ENCODE results near the gene CLEC17A.

DNA sequence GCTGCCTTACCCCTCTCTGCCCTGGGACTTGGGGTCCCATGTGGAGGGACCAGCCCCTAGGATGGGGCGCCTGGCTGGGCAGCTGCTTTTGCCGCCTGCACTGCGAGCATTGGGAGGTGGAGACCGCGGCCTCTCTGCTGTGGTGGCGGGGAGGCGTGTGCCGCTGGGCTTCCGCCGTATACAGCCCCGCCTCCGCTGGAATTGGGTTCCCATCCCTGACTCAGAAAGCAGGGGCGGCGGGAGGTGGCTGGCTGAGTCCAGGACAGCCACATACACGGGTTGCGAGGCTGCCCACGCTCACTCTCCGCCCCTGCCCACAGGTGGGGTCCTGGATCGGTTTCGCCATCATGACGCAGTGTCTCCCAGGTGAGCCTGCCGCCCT is 17.6 kb upstream of the CLEC17A start:
- no peak for TF ChIP-seq ASH2L (IDR thresholded peaks at IDR 0.05; ENCODE audit: low read length)
- TF ChIP-seq, protein P1, sequence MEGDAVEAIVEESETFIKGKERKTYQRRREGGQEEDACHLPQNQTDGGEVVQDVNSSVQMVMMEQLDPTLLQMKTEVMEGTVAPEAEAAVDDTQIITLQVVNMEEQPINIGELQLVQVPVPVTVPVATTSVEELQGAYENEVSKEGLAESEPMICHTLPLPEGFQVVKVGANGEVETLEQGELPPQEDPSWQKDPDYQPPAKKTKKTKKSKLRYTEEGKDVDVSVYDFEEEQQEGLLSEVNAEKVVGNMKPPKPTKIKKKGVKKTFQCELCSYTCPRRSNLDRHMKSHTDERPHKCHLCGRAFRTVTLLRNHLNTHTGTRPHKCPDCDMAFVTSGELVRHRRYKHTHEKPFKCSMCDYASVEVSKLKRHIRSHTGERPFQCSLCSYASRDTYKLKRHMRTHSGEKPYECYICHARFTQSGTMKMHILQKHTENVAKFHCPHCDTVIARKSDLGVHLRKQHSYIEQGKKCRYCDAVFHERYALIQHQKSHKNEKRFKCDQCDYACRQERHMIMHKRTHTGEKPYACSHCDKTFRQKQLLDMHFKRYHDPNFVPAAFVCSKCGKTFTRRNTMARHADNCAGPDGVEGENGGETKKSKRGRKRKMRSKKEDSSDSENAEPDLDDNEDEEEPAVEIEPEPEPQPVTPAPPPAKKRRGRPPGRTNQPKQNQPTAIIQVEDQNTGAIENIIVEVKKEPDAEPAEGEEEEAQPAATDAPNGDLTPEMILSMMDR (IDR thresholded peaks at IDR 0.05; ENCODE audit: control extremely low read depth in 1 of 3, insufficient read depth in 1 of 3, low read depth in 1 of 3, low read length in 3 of 3): no peak
- TF ChIP-seq PHF8 (conservative IDR thresholded peaks at IDR 0.05; ENCODE audit: low read depth, low read length): no peak
- TF ChIP-seq MAFK (IDR thresholded peaks at IDR 0.05; ENCODE audit: low read depth, low read length): no peak
- no peak for TF ChIP-seq POLR2A (IDR thresholded peaks at IDR 0.05; ENCODE audit: control extremely low read depth in 1 of 2, low read depth in 2 of 2, low read length in 2 of 2)
- TF ChIP-seq, protein P2, sequence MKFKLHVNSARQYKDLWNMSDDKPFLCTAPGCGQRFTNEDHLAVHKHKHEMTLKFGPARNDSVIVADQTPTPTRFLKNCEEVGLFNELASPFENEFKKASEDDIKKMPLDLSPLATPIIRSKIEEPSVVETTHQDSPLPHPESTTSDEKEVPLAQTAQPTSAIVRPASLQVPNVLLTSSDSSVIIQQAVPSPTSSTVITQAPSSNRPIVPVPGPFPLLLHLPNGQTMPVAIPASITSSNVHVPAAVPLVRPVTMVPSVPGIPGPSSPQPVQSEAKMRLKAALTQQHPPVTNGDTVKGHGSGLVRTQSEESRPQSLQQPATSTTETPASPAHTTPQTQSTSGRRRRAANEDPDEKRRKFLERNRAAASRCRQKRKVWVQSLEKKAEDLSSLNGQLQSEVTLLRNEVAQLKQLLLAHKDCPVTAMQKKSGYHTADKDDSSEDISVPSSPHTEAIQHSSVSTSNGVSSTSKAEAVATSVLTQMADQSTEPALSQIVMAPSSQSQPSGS (IDR thresholded peaks at IDR 0.05; ENCODE audit: low read length): no peak
- no peak for TF ChIP-seq GTF2F1 (IDR thresholded peaks at IDR 0.05; ENCODE audit: borderline replicate concordance, low read depth, low read length)
- TF ChIP-seq EP300 (IDR thresholded peaks at IDR 0.05; ENCODE audit: borderline replicate concordance in 1 of 2, low read depth in 2 of 2, low read length in 2 of 2): no peak
- TF ChIP-seq RNF2 (IDR thresholded peaks at IDR 0.05; ENCODE audit: borderline replicate concordance, low read depth, low read length, missing control alignments, poor library complexity, severe bottlenecking): no peak
- no peak; the same call in 1 of the 2 replicates for TF ChIP-seq POLR2AphosphoS5 (IDR thresholded peaks at IDR 0.05; ENCODE audit: low read depth, low read length)
- no peak for TF ChIP-seq CHD2 (IDR thresholded peaks at IDR 0.05; ENCODE audit: low read length)
- TF ChIP-seq EZH2 (IDR thresholded peaks at IDR 0.05; ENCODE audit: low read depth, low read length, severe bottlenecking): no peak
- TF ChIP-seq TAF7 (optimal IDR thresholded peaks at IDR 0.05; ENCODE audit: borderline replicate concordance, low read depth, low read length): no peak
- no peak for TF ChIP-seq RFX5 (IDR thresholded peaks at IDR 0.05; ENCODE audit: borderline replicate concordance, low read depth, low read length)
